ENCODE measurements around the gene KCNK5. TPM values are rescaled to one million over a fixed set of nuclear protein-coding genes. Genes with fewer than 3 reads are reported as not detected.
A peak's percentile ranks its signal among the peaks of the same experiment; 100 is the strongest.

Gene KCNK5
- polyA plus RNA-seq, 1 donor: 31.4 TPM

- DNase-seq: no peak
- Histone ChIP-seq H3K27ac (ENCODE audit: low read length) (peak overlapping the region; percentile 79), H3K4me1 (ENCODE audit: control insufficient read depth, insufficient read depth, low read length) (peaks cover 94% of the 10 kb centered on the region), H3K9me3 (ENCODE audit: control insufficient read depth, low read depth, low read length) (no peaks in the 10 kb centered on the region), H3K4me3 (ENCODE audit: low read length) (no peak overlapping the region), H3K27me3 (ENCODE audit: control insufficient read depth, insufficient read depth, low read length) (no peaks in the 10 kb centered on the region), H3K36me3 (ENCODE audit: control insufficient read depth, insufficient read depth, low read length) (peaks cover 31% of the 10 kb centered on the region)
- no CpG with 5 or more reads among the region's 7 CpGs for WGBS (ENCODE audit: insufficient coverage, low lambda C conversion rate)
Observed at GRCh38 chr6:39199231-39199940, 29.9 kb downstream of the KCNK5 start.

GRCh38 chr6:39198528-39198927, 30.7 kb downstream of the KCNK5 start:
- H3K4me1 ChIP-seq (ENCODE audit: control insufficient read depth, insufficient read depth, low read length): peaks cover 93% of the 10 kb centered on the region
- H3K36me3 ChIP-seq (ENCODE audit: control insufficient read depth, insufficient read depth, low read length): peaks cover 40% of the 10 kb centered on the region

GRCh38 chr6:39197922-39198500, 31.3 kb downstream of the KCNK5 start:
- Histone ChIP-seq H3K27me3 (ENCODE audit: control insufficient read depth, insufficient read depth, low read length) (no peaks in the 10 kb centered on the region), H3K4me1 (ENCODE audit: control insufficient read depth, insufficient read depth, low read length) (peaks cover 93% of the 10 kb centered on the region), H3K9me3 (ENCODE audit: control insufficient read depth, low read depth, low read length) (no peaks in the 10 kb centered on the region), H3K36me3 (ENCODE audit: control insufficient read depth, insufficient read depth, low read length) (peaks cover 45% of the 10 kb centered on the region), H3K4me3 (ENCODE audit: low read length) (no peak overlapping the region), H3K27ac (ENCODE audit: low read length) (peak overlapping the region; percentile 79)
- no peak for DNase-seq

More at GRCh38 chr6:39198528-39198927, 30.7 kb downstream of the KCNK5 start:
- no peaks in the 10 kb centered on the region for H3K27me3 ChIP-seq (ENCODE audit: control insufficient read depth, insufficient read depth, low read length)
- H3K4me3 ChIP-seq (ENCODE audit: low read length): no peak overlapping the region
- H3K27ac ChIP-seq (ENCODE audit: low read length): peak overlapping the region; percentile 79
- H3K9me3 ChIP-seq (ENCODE audit: control insufficient read depth, low read depth, low read length): no peaks in the 10 kb centered on the region
- peak in 1 of 2 donors; percentile 68 for DNase-seq

GRCh38 chr6:39197521-39197920, 31.8 kb downstream of the KCNK5 start:
- DNase-seq: no peak
- Histone ChIP-seq H3K9me3 (ENCODE audit: control insufficient read depth, low read depth, low read length) (no peaks in the 10 kb centered on the region), H3K4me1 (ENCODE audit: control insufficient read depth, insufficient read depth, low read length) (peaks cover 88% of the 10 kb centered on the region), H3K36me3 (ENCODE audit: control insufficient read depth, insufficient read depth, low read length) (peaks cover 48% of the 10 kb centered on the region), H3K27me3 (ENCODE audit: control insufficient read depth, insufficient read depth, low read length) (no peaks in the 10 kb centered on the region), H3K4me3 (ENCODE audit: low read length) (no peak overlapping the region), H3K27ac (ENCODE audit: low read length) (peak overlapping the region; percentile 79)
- 80% methylated on average over 1 of the region's 4 CpGs for WGBS (ENCODE audit: insufficient coverage, low lambda C conversion rate)

GRCh38 chr6:39196673-39197091, 32.6 kb downstream of the KCNK5 start:
- no peaks in the 10 kb centered on the region for H3K9me3 ChIP-seq (ENCODE audit: control insufficient read depth, low read depth, low read length)
- peak overlapping the region; percentile 79 for H3K27ac ChIP-seq (ENCODE audit: low read length)
- peaks cover 47% of the 10 kb centered on the region for H3K36me3 ChIP-seq (ENCODE audit: control insufficient read depth, insufficient read depth, low read length)
- no peak overlapping the region for H3K4me3 ChIP-seq (ENCODE audit: low read length)
- no peaks in the 10 kb centered on the region for H3K27me3 ChIP-seq (ENCODE audit: control insufficient read depth, insufficient read depth, low read length)
- 80% methylated on average over 1 of the region's 3 CpGs for WGBS (ENCODE audit: insufficient coverage, low lambda C conversion rate)
- peak; percentile 54 to 83 for DNase-seq
- peaks cover 82% of the 10 kb centered on the region for H3K4me1 ChIP-seq (ENCODE audit: control insufficient read depth, insufficient read depth, low read length)

- DNase-seq: peak in 1 of 2 donors; percentile 72
- Histone ChIP-seq H3K27me3 (ENCODE audit: control insufficient read depth, insufficient read depth, low read length) (no peaks in the 10 kb centered on the region), H3K36me3 (ENCODE audit: control insufficient read depth, insufficient read depth, low read length) (peaks cover 53% of the 10 kb centered on the region), H3K27ac (ENCODE audit: low read length) (peak overlapping the region; percentile 79), H3K9me3 (ENCODE audit: control insufficient read depth, low read depth, low read length) (peaks cover 4% of the 10 kb centered on the region), H3K4me1 (ENCODE audit: control insufficient read depth, insufficient read depth, low read length) (peaks cover 82% of the 10 kb centered on the region), H3K4me3 (ENCODE audit: low read length) (no peak overlapping the region)
- WGBS (ENCODE audit: insufficient coverage, low lambda C conversion rate): no CpG with 5 or more reads among the region's 3 CpGs
Observed at GRCh38 chr6:39195792-39196385, 33.4 kb downstream of the KCNK5 start.

GRCh38 chr6:39194466-39194865, 34.8 kb downstream of the KCNK5 start:
- Histone ChIP-seq H3K27me3 (ENCODE audit: control insufficient read depth, insufficient read depth, low read length) (no peaks in the 10 kb centered on the region), H3K27ac (ENCODE audit: low read length) (no peak overlapping the region), H3K9me3 (ENCODE audit: control insufficient read depth, low read depth, low read length) (peaks cover 4% of the 10 kb centered on the region), H3K36me3 (ENCODE audit: control insufficient read depth, insufficient read depth, low read length) (peaks cover 62% of the 10 kb centered on the region), H3K4me1 (ENCODE audit: control insufficient read depth, insufficient read depth, low read length) (peaks cover 81% of the 10 kb centered on the region), H3K4me3 (ENCODE audit: low read length) (no peak overlapping the region)
- DNase-seq: no peak
- no CpG with 5 or more reads among the region's 9 CpGs for WGBS (ENCODE audit: insufficient coverage, low lambda C conversion rate)

- no peak for DNase-seq
- Histone ChIP-seq H3K4me3 (ENCODE audit: low read length) (no peak overlapping the region), H3K4me1 (ENCODE audit: control insufficient read depth, insufficient read depth, low read length) (peaks cover 81% of the 10 kb centered on the region), H3K36me3 (ENCODE audit: control insufficient read depth, insufficient read depth, low read length) (peaks cover 69% of the 10 kb centered on the region), H3K27me3 (ENCODE audit: control insufficient read depth, insufficient read depth, low read length) (no peaks in the 10 kb centered on the region), H3K9me3 (ENCODE audit: control insufficient read depth, low read depth, low read length) (peaks cover 4% of the 10 kb centered on the region), H3K27ac (ENCODE audit: low read length) (no peak overlapping the region)
- no CpG with 5 or more reads among the region's 2 CpGs for WGBS (ENCODE audit: insufficient coverage, low lambda C conversion rate)
Observed at GRCh38 chr6:39193201-39193791, 36.0 kb downstream of the KCNK5 start.

GRCh38 chr6:39192736-39193135, 36.5 kb downstream of the KCNK5 start:
- WGBS (ENCODE audit: insufficient coverage, low lambda C conversion rate): no CpG with 5 or more reads among the region's 6 CpGs
- Histone ChIP-seq H3K36me3 (ENCODE audit: control insufficient read depth, insufficient read depth, low read length) (peaks cover 69% of the 10 kb centered on the region), H3K27ac (ENCODE audit: low read length) (no peak overlapping the region)

GRCh38 chr6:39191236-39191930, 37.9 kb downstream of the KCNK5 start:
- H3K27me3 ChIP-seq (ENCODE audit: control insufficient read depth, insufficient read depth, low read length): no peaks in the 10 kb centered on the region
- peaks cover 69% of the 10 kb centered on the region for H3K36me3 ChIP-seq (ENCODE audit: control insufficient read depth, insufficient read depth, low read length)
- peak in 1 of 2 donors; percentile 59 for DNase-seq
- peaks cover 4% of the 10 kb centered on the region for H3K9me3 ChIP-seq (ENCODE audit: control insufficient read depth, low read depth, low read length)
- peaks cover 81% of the 10 kb centered on the region for H3K4me1 ChIP-seq (ENCODE audit: control insufficient read depth, insufficient read depth, low read length)
- no peak overlapping the region for H3K27ac ChIP-seq (ENCODE audit: low read length)
- no CpG with 5 or more reads among the region's 23 CpGs for WGBS (ENCODE audit: insufficient coverage, low lambda C conversion rate)
- no peak overlapping the region for H3K4me3 ChIP-seq (ENCODE audit: low read length)

More at GRCh38 chr6:39192736-39193135, 36.5 kb downstream of the KCNK5 start:
- Histone ChIP-seq H3K4me1 (ENCODE audit: control insufficient read depth, insufficient read depth, low read length) (peaks cover 81% of the 10 kb centered on the region), H3K27me3 (ENCODE audit: control insufficient read depth, insufficient read depth, low read length) (no peaks in the 10 kb centered on the region), H3K9me3 (ENCODE audit: control insufficient read depth, low read depth, low read length) (peaks cover 4% of the 10 kb centered on the region), H3K4me3 (ENCODE audit: low read length) (no peak overlapping the region)
- no peak for DNase-seq

Measured in large intestine (tissue), 3 donors.